Adrenal gland (tissue), 5 donors: ENCODE measurements around the gene GSK3B.

Source experiments
- CTCF ChIP-seq, 6 experiments: fragments of 450-650 bp in 4 of 6; fragments of 200-600 bp in 2 of 6; sonication (generic) in 1 of 6; IDR thresholded peaks; 1 replicate in 5 of 6; 2 replicates in 1 of 6; pipeline versions ENCODE4 v1.5.1 to v1.8.0; 2016 to 2021; ENCODE audit warnings: antibody characterized with exemption in 6 of 6, mild to moderate bottlenecking in 2 of 6, moderate library complexity in 1 of 6
- POLR2A ChIP-seq, 2 donors: fragments of 450-650 bp; IDR thresholded peaks; one replicate each; pipeline ENCODE4 v1.6.1; 2017; ENCODE audit warnings: antibody characterized with exemption in 2 of 2, mild to moderate bottlenecking in 2 of 2, moderate library complexity in 1 of 2
- donor health status: DM: no; HTN: no; CAD: no.

GRCh38 chr3:119808244-119808643 is 286.0 kb downstream of the GSK3B start:
- TF ChIP-seq POLR2A (IDR thresholded peaks at IDR 0.05): no peak
- TF ChIP-seq CTCF (IDR thresholded peaks at IDR 0.05): no peak
